ENCODE results near the gene VASN. TPM values are rescaled to one million over a fixed set of nuclear protein-coding genes. Genes with fewer than 3 reads are reported as not detected.

Gene VASN
- total and polyA plus RNA-seq, 9 of the 15 experiments (the other 6 are each of a cell fraction or from before 2014, with no cell fraction given) = 0.01 to 2.5 (median 0.41) TPM; not detected in 1

- no peaks in the 10 kb centered on the region for H3K9me1 ChIP-seq (ENCODE audit: control insufficient read depth, insufficient read depth, low read length)
- H3K9me3 ChIP-seq (replicated peaks; ENCODE audit: control insufficient read depth, insufficient read depth, low read depth, low read length) = no peaks in the 10 kb centered on the region
- H3K9ac ChIP-seq (ENCODE audit: insufficient read depth in 1 of 2, low read depth in 2 of 2, low read length in 2 of 2) = no peak overlapping the region
- ChIA-PET POLR2A (interaction anchor here (0.6 to 1.8 kb wide), 5 partner anchors 9 to 619 kb away, joined by 3 to 9 read pairs (median 4); no protein-coding TSS in a partner anchor), CTCF (ENCODE audit: low intra/inter-chr PET ratio) (no interaction called here)
- H3K4me3 ChIP-seq = no peak overlapping the region
- no peaks in the 10 kb centered on the region for H4K20me1 ChIP-seq (replicated peaks; ENCODE audit: control insufficient read depth, insufficient read depth, low read length)
- peaks cover 0 to 57% of the 10 kb centered on the region in 2 experiments; a peak in 2 of 5 replicates for H3K4me1 ChIP-seq (replicated peaks in 1 of 2; ENCODE audit: control insufficient read depth in 2 of 2, insufficient read depth in 2 of 2, low read length in 2 of 2)
- no peaks in the 10 kb centered on the region for H3K79me2 ChIP-seq (ENCODE audit: control insufficient read depth, insufficient read depth, low read length)
- ATAC-seq (no peak), FAIRE-seq (no peak), DNase-seq (ENCODE audit: extremely low read depth in 1 of 4, low spot score in 3 of 4) (no peak)
- in situ Hi-C loops (cut with MboI) (loop anchor here (5.0 kb wide), 1 partner anchor 40 kb away; no protein-coding TSS in a partner anchor), intact Hi-C loops (cut with micrococcal nuclease) (no loop called here)
- H2AFZ ChIP-seq (ENCODE audit: low read depth, low read length) = no peak overlapping the region
- H3K27ac ChIP-seq (ENCODE audit: extremely low read depth, low read depth, low read length) = no peak overlapping the region
- 94% methylated on average over 12 of the region's 12 CpGs for WGBS (ENCODE audit: insufficient coverage, low coverage, missing lambda C conversion rate)
- no peak overlapping the region for H3K4me2 ChIP-seq (ENCODE audit: insufficient read depth, low read length)
- H3K36me3 ChIP-seq (ENCODE audit: control insufficient read depth, insufficient read depth, low read length) = peaks cover 61% of the 10 kb centered on the region; the same call in 2 of the 3 replicates
- H3K27me3 ChIP-seq (ENCODE audit: control insufficient read depth in 2 of 2, insufficient read depth in 2 of 2, low read length in 2 of 2) = no peaks in the 10 kb centered on the region
- BruUV-seq (replicated peaks) = no TSS peak
- TF ChIP-seq HDAC6 (IDR thresholded peaks at IDR 0.05; ENCODE audit: low read depth, low read length) (no peak), NFIC (IDR thresholded peaks at IDR 0.05) (no peak), CCNT2 (IDR thresholded peaks at IDR 0.05; ENCODE audit: borderline replicate concordance, extremely low read depth, insufficient read length, low read depth, low read length) (no peak), NR0B1 (IDR thresholded peaks at IDR 0.05; ENCODE audit: partially characterized antibody) (no peak), CAMTA2 (CRISPR knock-in tag; conservative IDR thresholded peaks at IDR 0.05) (no peak), HDAC3 (IDR thresholded peaks at IDR 0.05; ENCODE audit: borderline replicate concordance, partially characterized antibody) (no peak), CEBPG (CRISPR knock-in tag; IDR thresholded peaks at IDR 0.05) (no peak), CEBPG (tag; conservative IDR thresholded peaks at IDR 0.05 in 1 of 2, IDR thresholded peaks at IDR 0.05 in 1 of 2) (no peak), SUPT5H (IDR thresholded peaks at IDR 0.05) (no peak), ASH1L (IDR thresholded peaks at IDR 0.05; ENCODE audit: borderline replicate concordance, low read depth, partially characterized antibody) (no peak), PHF20 (IDR thresholded peaks at IDR 0.05; ENCODE audit: partially characterized antibody) (no peak), ZBTB9 (CRISPR knock-in tag; IDR thresholded peaks at IDR 0.05) (no peak), CREB5 (CRISPR knock-in tag; IDR thresholded peaks at IDR 0.05) (no peak), ZZZ3 (IDR thresholded peaks at IDR 0.05) (no peak), TFE3 (CRISPR knock-in tag; IDR thresholded peaks at IDR 0.05) (no peak), ZBTB26 (CRISPR knock-in tag; IDR thresholded peaks at IDR 0.05) (no peak), ZNF77 (CRISPR knock-in tag; IDR thresholded peaks at IDR 0.05) (no peak)
These were observed 9.7 kb upstream of the VASN start for GRCh38 chr16:4361944-4362311.

Measured in K562 (cell line).